Heart left ventricle (tissue), 16 donors: ENCODE results near the gene NRDE2. TPM values are rescaled to one million over a fixed set of nuclear protein-coding genes. Genes with fewer than 3 reads are reported as not detected.

Source experiments
- ATAC-seq, 4 donors: fragments of 200-7000 bp; cut with Tn5 transposase; one replicate each; pipeline ENCODE4 v1.9.1; 2020 to 2022; ENCODE audit warnings: moderate library complexity in 4 of 4, mild to moderate bottlenecking in 3 of 4, moderate number of reproducible peaks in 1 of 4
- DNase-seq, 5 donors: peaks; one replicate each; pipeline ENCODE4 v3.0.0-alpha.2; 2020
- H3K27ac ChIP-seq, 12 donors: fragments of 200-600 bp; sonication (generic) in 4 of 12; one replicate each; pipeline versions ENCODE4 v1.5.0 to v1.8.0; 2016 to 2022; ENCODE audit warnings: mild to moderate bottlenecking in 2 of 12
- H3K27me3 ChIP-seq, 9 donors: fragments of 200-600 bp; sonication (generic) in 2 of 9; one replicate each; pipeline versions ENCODE4 v1.5.1 to v1.8.0; 2016 to 2022; ENCODE audit warnings: mild to moderate bottlenecking in 3 of 9
- H3K36me3 ChIP-seq, 9 donors: fragments of 200-600 bp; sonication (generic) in 2 of 9; one replicate each; pipeline versions ENCODE4 v1.5.0 to v1.8.0; 2018 to 2022; ENCODE audit warnings: mild to moderate bottlenecking in 2 of 9
- H3K4me1 ChIP-seq, 12 donors: fragments of 200-600 bp; sonication (generic) in 4 of 12; one replicate each; pipeline versions ENCODE4 v1.5.0 to v1.8.0; 2016 to 2022; ENCODE audit warnings: mild to moderate bottlenecking in 3 of 12
- H3K4me3 ChIP-seq, 12 donors: fragments of 200-600 bp; sonication (generic) in 4 of 12; one replicate each; pipeline versions ENCODE4 v1.5.0 to v1.8.0; 2017 to 2022; ENCODE audit warnings: mild to moderate bottlenecking in 9 of 12, moderate library complexity in 4 of 12
- H3K9me3 ChIP-seq, 12 donors: fragments of 200-600 bp; sonication (generic) in 4 of 12; one replicate each; pipeline versions ENCODE4 v1.5.0 to v1.8.0; 2016 to 2022; ENCODE audit warnings: mild to moderate bottlenecking in 1 of 12
- POLR2A ChIP-seq, 2 donors: fragments of 450-650 bp; IDR thresholded peaks; one replicate each; pipeline ENCODE4 v1.6.1; 2017; ENCODE audit warnings: antibody characterized with exemption in 2 of 2, mild to moderate bottlenecking in 2 of 2, moderate library complexity in 2 of 2
- WGBS, 4 donors: extraction: QIAGEN DNeasy Blood & Tissue Kit in 2 of 4; methylation state at CpG; one replicate each; pipeline versions ENCODE4 v1.1.5 to v1.1.7; 2013 to 2018; 5-methylcytosine and 5-hydroxymethylcytosine counted together
- intact Hi-C, 10 donors: fragments of 100-400 bp; cut with DNase I; formaldehyde crosslinking; loops; one replicate each; pipeline versions ENCODE4 v1.11.1 to v1.14.2; 2022
- polyA plus RNA-seq, 2 donors: library from polyadenylated mRNA; stranded (reverse); fragments of 200-250 nt; gene quantifications; one replicate each; pipeline ENCODE4 v1.2.3, GENCODE V29; 2013
- total RNA-seq, 9 donors: library from RNA; depleted of rRNA in 2 of 9; stranded (reverse); fragments of >200 nt in 2 of 9; fragmentation: NEBNext Ultra II Directional in 3 of 9; extraction: Animal tissue kit (Norgen Biotek cat#: 25700) in 3 of 9; gene quantifications; one replicate each; pipeline versions ENCODE4 v1.1.0 to v1.2.4, GENCODE V29; 2016 to 2023
- TF ChIP-seq, protein P1 (sequence below), 12 donors: fragments of 200-600 bp; sonication (generic) in 4 of 12; IDR thresholded peaks; one replicate each; pipeline versions ENCODE4 v1.5.0 to v1.8.0; 2018 to 2022; ENCODE audit warnings: antibody characterized with exemption in 12 of 12, mild to moderate bottlenecking in 5 of 12
- donor health status: ischemic (EF 13 %, LVEDD 7.1; RV severe dilation, severe dysfunction).
- donor health status: healthy with polysubstance abuse.
- donor health status: DM: no; HTN: yes; CAD: no.
- donor health status: DM: no; HTN: no; CAD: no.
- donor health status: ischemic (EF 25% LVEDD 6.9; RV normal size, moderate dysfunction).
- donor health status: ischemic (EF 25% LVEDD 5.7; RV mildly dilated, moderate dysfunction).
- donor health status: healthy.
- donor health status: DM: yes; HTN: yes; CAD: no.
- donor health status: ischemic (EF 35%, LVEDD 5.7; RV mildly dilated, moderate dysfunction).
- donor health status: nonischemic (EF 11% LVEDD 7.7; RV severe dilation, severe dysfunction).
- donor health status: DM: yes; HTN: yes; CAD: no.
- donor health status: PGD.
- donor health status: ischemic (EF 29% LVEDD 5.4; RV normal size, mild dysfunction).
- donor health status: nonischemic (EF 23%, LVEDD 6.1; RV moderate dilation, normal function).

Gene NRDE2
- total and polyA plus RNA-seq, 11 donors = 5.2 to 15.4 (median 9.4) TPM

DNA sequence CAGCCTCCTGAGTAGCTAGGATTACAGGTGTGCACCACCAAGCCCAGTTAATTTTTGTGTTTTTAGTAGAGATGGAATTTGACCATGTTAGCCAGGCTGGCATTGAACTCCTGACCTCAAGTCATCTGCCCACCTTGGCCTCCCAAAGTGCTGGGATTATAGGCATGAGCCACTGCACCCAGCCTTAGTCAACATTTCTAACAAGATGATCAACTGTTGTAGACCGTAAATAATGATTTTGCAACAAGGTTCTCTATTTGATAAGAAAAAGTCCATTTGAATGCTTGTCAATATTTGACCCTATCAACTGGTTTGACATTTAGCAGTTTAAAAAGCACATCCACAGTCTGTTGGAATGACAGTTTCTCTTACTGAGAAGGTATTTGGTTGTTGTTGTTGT, 25.2 kb upstream of the NRDE2 start:
- Histone ChIP-seq H3K4me3 (no peak overlapping the region), H3K9me3 (no peaks in the 10 kb centered on the region), H3K27ac (no peak overlapping the region), H3K4me1 (no peaks in the 10 kb centered on the region), H3K36me3 (no peaks in the 10 kb centered on the region), H3K27me3 (peaks cover 0 to 12% (median 0%) of the 10 kb centered on the region in 9 donors)
- TF ChIP-seq, protein P1, sequence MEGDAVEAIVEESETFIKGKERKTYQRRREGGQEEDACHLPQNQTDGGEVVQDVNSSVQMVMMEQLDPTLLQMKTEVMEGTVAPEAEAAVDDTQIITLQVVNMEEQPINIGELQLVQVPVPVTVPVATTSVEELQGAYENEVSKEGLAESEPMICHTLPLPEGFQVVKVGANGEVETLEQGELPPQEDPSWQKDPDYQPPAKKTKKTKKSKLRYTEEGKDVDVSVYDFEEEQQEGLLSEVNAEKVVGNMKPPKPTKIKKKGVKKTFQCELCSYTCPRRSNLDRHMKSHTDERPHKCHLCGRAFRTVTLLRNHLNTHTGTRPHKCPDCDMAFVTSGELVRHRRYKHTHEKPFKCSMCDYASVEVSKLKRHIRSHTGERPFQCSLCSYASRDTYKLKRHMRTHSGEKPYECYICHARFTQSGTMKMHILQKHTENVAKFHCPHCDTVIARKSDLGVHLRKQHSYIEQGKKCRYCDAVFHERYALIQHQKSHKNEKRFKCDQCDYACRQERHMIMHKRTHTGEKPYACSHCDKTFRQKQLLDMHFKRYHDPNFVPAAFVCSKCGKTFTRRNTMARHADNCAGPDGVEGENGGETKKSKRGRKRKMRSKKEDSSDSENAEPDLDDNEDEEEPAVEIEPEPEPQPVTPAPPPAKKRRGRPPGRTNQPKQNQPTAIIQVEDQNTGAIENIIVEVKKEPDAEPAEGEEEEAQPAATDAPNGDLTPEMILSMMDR (IDR thresholded peaks at IDR 0.05) = no peak
- no peak for TF ChIP-seq POLR2A (IDR thresholded peaks at IDR 0.05)
- ATAC-seq = no peak
- WGBS, 4 donors = 93 to 100% (median 99%) methylated on average over 1 of the region's 1 CpG
- DNase-seq = no peak
- intact Hi-C loops = no loop called here

DNA sequence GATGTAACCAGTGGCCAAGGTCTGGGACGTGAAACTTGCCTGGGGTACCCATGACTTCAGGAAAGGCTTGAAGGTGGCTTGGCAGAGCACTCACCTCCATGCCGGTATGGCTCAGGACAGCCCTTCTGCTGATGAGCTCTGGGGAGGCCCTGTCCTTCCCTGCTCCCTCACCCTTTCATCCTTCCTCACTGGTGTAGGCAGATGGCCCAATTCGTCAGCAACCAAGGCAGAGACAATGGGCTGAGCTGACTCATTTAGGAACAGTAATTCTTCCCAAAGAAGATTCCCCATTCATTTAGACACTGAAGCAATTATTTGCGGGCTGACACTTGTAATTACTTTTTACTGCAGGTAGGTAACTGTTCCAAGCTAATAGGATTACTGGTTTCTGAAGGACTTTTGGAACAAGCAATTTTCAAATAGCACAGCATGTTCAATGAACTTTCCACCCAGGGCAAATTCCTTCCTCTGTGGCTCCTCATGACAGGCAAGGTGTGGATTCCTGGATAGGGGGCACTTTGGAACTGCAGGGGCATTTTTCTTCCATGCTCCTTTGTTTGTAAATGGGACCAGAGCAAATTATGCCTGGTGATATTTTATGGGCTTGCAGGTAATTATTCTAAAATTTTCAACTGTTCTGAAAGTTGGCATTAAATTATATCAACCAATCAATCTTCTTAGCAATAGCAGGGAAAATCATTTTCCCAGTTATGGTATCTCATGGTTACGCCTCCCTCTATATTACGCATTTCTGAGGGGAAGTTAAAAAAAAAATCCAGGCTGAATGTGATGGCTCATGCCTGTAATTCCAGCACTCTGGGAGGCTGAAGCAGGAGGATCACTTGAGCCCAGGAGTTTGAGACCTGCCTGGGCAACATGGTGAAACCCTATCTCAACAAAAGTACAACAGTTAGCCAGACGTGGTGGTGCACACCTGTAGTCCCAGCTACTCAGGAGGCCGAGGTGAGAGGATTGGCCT, 24.1 kb upstream of the NRDE2 start:
- H3K36me3 ChIP-seq = no peaks in the 10 kb centered on the region
- WGBS, 4 donors = 85 to 87% (median 87%) methylated on average over 8 of the region's 8 CpGs
- ATAC-seq (no peak), DNase-seq (no peak)
- peaks cover 0 to 12% (median 0%) of the 10 kb centered on the region in 9 donors for H3K27me3 ChIP-seq
- no peaks in the 10 kb centered on the region for H3K4me1 ChIP-seq
- intact Hi-C loops = no loop called here
- no peaks in the 10 kb centered on the region for H3K9me3 ChIP-seq
- TF ChIP-seq, protein P1 (IDR thresholded peaks at IDR 0.05) = no peak
- no peak for TF ChIP-seq POLR2A (IDR thresholded peaks at IDR 0.05)
- no peak overlapping the region for H3K4me3 ChIP-seq
- no peak overlapping the region for H3K27ac ChIP-seq

DNA sequence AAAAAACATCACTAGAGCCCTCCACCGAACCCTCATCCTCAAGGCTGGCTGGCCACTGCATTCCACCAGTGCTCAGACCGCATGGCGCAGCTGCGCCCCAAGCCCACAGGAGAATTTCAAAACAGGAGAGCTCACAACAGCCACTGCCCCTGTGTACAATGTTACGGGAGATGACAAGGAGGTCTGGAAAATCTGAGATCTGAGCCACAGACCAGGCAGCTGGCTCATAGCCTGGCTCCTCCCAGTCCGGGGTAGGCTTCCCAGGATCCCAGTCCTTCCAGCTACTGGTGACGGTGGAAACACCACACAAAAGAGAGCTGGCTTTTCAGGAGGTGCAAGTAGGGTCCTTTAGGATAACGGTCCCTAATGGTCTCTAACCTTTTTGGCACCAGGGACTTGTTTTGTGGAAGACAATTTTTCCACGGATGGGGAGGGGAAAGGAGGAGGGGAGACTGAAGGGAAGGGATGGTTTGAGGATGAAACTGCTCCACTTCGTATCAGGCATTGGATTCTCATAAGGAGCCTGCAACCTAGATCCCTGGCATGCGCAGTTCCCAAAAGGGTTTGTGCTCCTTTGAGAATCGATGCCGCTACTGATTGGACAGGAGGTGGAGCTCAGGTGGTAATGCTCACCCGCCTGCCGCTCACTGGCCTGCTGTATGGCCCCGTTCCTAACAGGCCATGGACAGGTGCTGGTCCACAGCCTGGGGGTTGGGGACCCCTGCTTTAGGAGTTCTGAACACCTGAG, 23.0 kb upstream of the NRDE2 start:
- ATAC-seq (peak in 3 of 4 donors; percentile 55 to 65 (median 59)), DNase-seq (no peak)
- intact Hi-C loops = no loop called here
- Histone ChIP-seq H3K27me3 (peaks cover 0 to 7% (median 0%) of the 10 kb centered on the region in 9 donors), H3K9me3 (no peaks in the 10 kb centered on the region), H3K4me3 (no peak overlapping the region), H3K27ac (no peak overlapping the region), H3K36me3 (no peaks in the 10 kb centered on the region), H3K4me1 (no peaks in the 10 kb centered on the region)
- TF ChIP-seq, protein P1 (IDR thresholded peaks at IDR 0.05) = no peak
- no peak for TF ChIP-seq POLR2A (IDR thresholded peaks at IDR 0.05)
- 68 to 77% (median 71%) methylated on average over 16 of the region's 16 CpGs for WGBS, 4 donors

DNA sequence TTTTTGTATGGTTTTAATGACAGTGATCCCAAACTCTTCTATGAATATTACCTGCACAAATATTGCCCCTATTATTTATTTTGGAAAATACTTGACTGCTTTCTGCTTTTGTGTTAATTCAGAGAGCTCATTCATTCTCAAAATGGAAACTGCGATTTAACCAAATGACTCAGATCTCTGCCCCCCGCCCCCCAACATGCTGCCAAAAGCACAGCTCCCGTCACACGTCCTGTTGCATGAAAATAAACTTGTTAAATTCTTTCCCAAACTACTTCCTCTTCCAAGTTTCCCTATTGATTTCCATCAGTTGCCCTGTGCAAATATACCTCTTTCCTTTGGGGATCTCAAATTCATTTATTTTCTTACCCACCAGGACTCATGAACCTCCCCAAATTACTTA, 18.0 kb upstream of the NRDE2 start:
- Histone ChIP-seq H3K27me3 (no peaks in the 10 kb centered on the region), H3K36me3 (no peaks in the 10 kb centered on the region), H3K4me3 (no peak overlapping the region), H3K4me1 (no peaks in the 10 kb centered on the region), H3K9me3 (no peaks in the 10 kb centered on the region), H3K27ac (no peak overlapping the region)
- 47 to 64% (median 54%) methylated on average over 4 of the region's 4 CpGs for WGBS, 4 donors
- TF ChIP-seq, protein P1 (IDR thresholded peaks at IDR 0.05) = no peak
- no peak for TF ChIP-seq POLR2A (IDR thresholded peaks at IDR 0.05)
- intact Hi-C loops = no loop called here
- no peak for DNase-seq
- ATAC-seq = no peak
